Testis (tissue), 5 donors: Measurements from ENCODE around the gene RBM22. TPM values are rescaled to one million over a fixed set of nuclear protein-coding genes. Genes with fewer than 3 reads are reported as not detected.
"Not testable (repeated sequence)": the region's sequence is repeated elsewhere in the genome, so short reads cannot be mapped to it uniquely, and the experiment has no call there.

ENCODE experiments used
- DNase-seq: peaks from one replicate; pipeline ENCODE4 v3.0.0-alpha.2; 2019
- H3K27ac ChIP-seq, 2 donors: fragments of 200-600 bp; sonication (generic); one replicate each; pipeline ENCODE4 v1.5.1; 2019
- H3K27me3 ChIP-seq: fragments of 200-600 bp; sonication (generic); one replicate; pipeline ENCODE4 v1.5.1; 2019
- H3K36me3 ChIP-seq: fragments of 200-600 bp; sonication (generic); one replicate; pipeline ENCODE4 v1.5.1; 2017; ENCODE audit warnings: low read depth; ENCODE audit errors: missing control alignments
- H3K4me1 ChIP-seq: fragments of 200-600 bp; sonication (generic); one replicate; pipeline ENCODE4 v1.5.1; 2019
- H3K4me3 ChIP-seq, 2 donors: fragments of 200-600 bp; sonication (generic); one replicate each; pipeline ENCODE4 v1.5.1; 2017 to 2019
- H3K9me3 ChIP-seq: fragments of 200-600 bp; sonication (generic); one replicate; pipeline ENCODE4 v1.5.1; 2017
- CTCF ChIP-seq, 3 experiments: fragments of 450-650 bp in 2 of 3; fragments of 200-600 bp in 1 of 3; sonication (generic) in 1 of 3; IDR thresholded peaks; one replicate each; pipeline ENCODE4 v1.5.1; 2016 to 2019; ENCODE audit warnings: antibody characterized with exemption in 3 of 3, mild to moderate bottlenecking in 2 of 3, moderate library complexity in 1 of 3
- POLR2A ChIP-seq: fragments of 450-650 bp; IDR thresholded peaks from one replicate; pipeline ENCODE4 v1.6.1; 2017; ENCODE audit warnings: antibody characterized with exemption, mild to moderate bottlenecking, moderate library complexity
- WGBS, 2 donors: methylation state at CpG; one replicate each; pipeline ENCODE4 v1.1.5; 2018; 5-methylcytosine and 5-hydroxymethylcytosine counted together
- intact Hi-C: fragments of 100-400 bp; cut with DNase I; formaldehyde crosslinking; loops from one replicate; pipeline ENCODE4 v1.15.1; 2023; ENCODE audit warnings: low total_unique reads
- long read RNA-seq, 2 donors: transcript quantifications; one replicate each; lab custom pipeline, GENCODE V29; 2026
- polyA plus RNA-seq: library from polyadenylated mRNA; stranded (reverse); fragments of 350-450 nt; fragmentation: Illumina TruSeq; extraction: RNeasy Lipid Tissue Mini Kit (QIAGEN cat#74804); gene quantifications from one replicate; pipeline ENCODE4 v1.2.3, GENCODE V29; 2014; ENCODE audit warnings: low read depth, low replicate concordance; ENCODE audit not compliant: insufficient read depth
- total RNA-seq, 2 donors: library from RNA; depleted of rRNA; stranded (reverse); fragments of >200 nt; gene quantifications; one replicate each; pipeline ENCODE4 v1.2.3, GENCODE V29; 2016

RBM22 gene
- total RNA-seq (10 to 100 TPM; 37.7 to 40.1 TPM), polyA plus RNA-seq (38.5 TPM)
- long read RNA-seq, donor 1, transcript RBM22-201 (11 exons, 2,342 nt): major isoform, 11 of 16 reads
- long read RNA-seq, donor 1, partial matches to known transcripts: 0 of 16 reads
- long read RNA-seq, donor 1, other reads (novel, unspliced or antisense): 0 of 16 reads
- long read RNA-seq, donor 2, partial matches to known transcripts: 16 of 25 reads
- long read RNA-seq, donor 2, other reads (novel, unspliced or antisense): 0 of 25 reads

DNA sequence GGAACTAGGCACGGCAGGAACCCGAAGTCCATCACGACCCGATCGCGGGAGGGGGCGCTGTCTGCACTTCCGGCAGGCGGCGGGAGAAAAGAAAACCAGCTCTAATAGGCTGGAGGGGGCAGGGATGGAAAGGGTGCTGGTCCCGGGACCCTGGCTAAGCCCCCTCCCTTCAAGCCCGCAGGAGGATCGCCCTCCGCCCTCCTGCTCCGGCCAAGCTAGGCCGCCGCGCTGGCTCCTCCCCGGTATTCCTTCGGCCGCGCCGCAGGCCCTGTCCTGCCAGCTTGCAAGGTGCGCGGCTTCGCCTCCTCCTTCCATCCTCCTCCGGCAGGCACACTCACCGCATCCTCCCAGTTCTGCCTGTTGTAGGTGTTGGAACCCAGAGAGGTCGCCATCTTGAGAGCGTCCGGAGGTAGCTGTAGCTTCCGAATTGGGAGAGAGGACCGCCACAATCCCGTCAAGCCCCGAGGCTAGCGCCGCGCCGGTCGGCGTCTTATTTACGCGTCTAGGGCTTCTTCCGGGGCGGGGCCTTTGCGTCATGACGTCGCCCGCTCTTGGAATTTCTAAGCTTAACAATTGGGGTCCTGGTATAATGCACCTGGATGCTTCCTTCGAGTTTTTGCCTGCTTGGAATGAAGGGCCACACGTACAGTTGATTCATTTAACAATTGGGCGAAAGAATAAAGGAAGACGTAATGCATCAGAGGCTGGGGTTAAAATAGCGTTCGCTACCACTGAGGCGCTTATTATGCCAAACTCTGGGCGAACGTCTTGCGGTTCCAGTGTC is at the start of gene RBM22:
Gene RBM22, minus strand, starts transcription at position 469 of the 784 bp plus-strand sequence. Its CDS starts 77 bp downstream, at position 392.
- H3K27ac ChIP-seq: peak within 1 kb of the TSS; percentile 97 to 98
- no peaks in the 10 kb centered on the region for H3K9me3 ChIP-seq
- peak; percentile 35 for TF ChIP-seq POLR2A
- TF ChIP-seq CTCF (IDR thresholded peaks at IDR 0.05): peak; percentile 44 to 51 (median 49)
- 0 to 1% methylated on average over 55 to 59 of the region's 59 CpGs for WGBS, 2 donors
- intact Hi-C loops: no loop called here
- peak; percentile 97 for DNase-seq
- H3K36me3 ChIP-seq: no peaks in the 10 kb centered on the region
- peak within 1 kb of the TSS; percentile 98 to 99 for H3K4me3 ChIP-seq
- no peaks in the 10 kb centered on the region for H3K27me3 ChIP-seq
- no peaks in the 10 kb centered on the region for H3K4me1 ChIP-seq

GRCh38 chr5:150750469-150750868 is 49.6 kb upstream of the RBM22 start:
- intact Hi-C loops: no loop called here
- H3K4me3 ChIP-seq: no peak overlapping the region
- H3K9me3 ChIP-seq: no peaks in the 10 kb centered on the region
- WGBS, 2 donors: 71 to 84% methylated on average over 2 of the region's 2 CpGs
- no peaks in the 10 kb centered on the region for H3K27me3 ChIP-seq
- H3K27ac ChIP-seq: no peak overlapping the region
- no peak for DNase-seq
- H3K4me1 ChIP-seq: no peaks in the 10 kb centered on the region
- no peak for TF ChIP-seq POLR2A
- H3K36me3 ChIP-seq: no peaks in the 10 kb centered on the region

DNA sequence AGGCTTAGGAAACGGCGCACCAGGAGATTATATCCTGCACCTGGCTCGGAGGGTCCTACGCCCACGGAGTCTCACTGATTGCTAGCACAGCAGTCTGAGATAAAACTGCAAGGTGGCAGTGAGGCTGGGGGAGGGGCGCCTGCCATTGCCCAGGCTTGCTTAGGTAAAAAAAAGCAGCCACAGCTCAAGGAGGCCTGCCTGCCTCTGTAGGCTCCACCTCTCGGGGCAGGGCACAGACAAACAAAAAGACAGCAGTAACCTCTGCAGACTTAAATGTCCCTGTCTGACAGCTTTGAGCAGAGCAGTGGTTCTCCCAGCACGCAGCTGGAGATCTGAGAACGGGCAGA is 42.3 kb upstream of the RBM22 start:
- intact Hi-C loops, H3K36me3 ChIP-seq, H3K4me1 ChIP-seq, H3K27me3 ChIP-seq, DNase-seq, H3K4me3 ChIP-seq, H3K9me3 ChIP-seq: not testable (repeated sequence)
- H3K27ac ChIP-seq: peak overlapping the region; percentile 44 to 61
- WGBS, 2 donors: 85 to 96% methylated on average over 4 to 9 of the region's 9 CpGs

GRCh38 chr5:150742455-150743141 is 41.7 kb upstream of the RBM22 start:
- H3K4me3 ChIP-seq, H3K9me3 ChIP-seq, intact Hi-C loops, H3K27me3 ChIP-seq, DNase-seq, H3K36me3 ChIP-seq: not testable (repeated sequence)
- WGBS, 2 donors: 76 to 80% methylated on average over 16 to 18 of the region's 18 CpGs
- Histone ChIP-seq H3K27ac (peak overlapping the region; percentile 55 to 61), H3K4me1 (peaks cover 10% of the 10 kb centered on the region)

DNA sequence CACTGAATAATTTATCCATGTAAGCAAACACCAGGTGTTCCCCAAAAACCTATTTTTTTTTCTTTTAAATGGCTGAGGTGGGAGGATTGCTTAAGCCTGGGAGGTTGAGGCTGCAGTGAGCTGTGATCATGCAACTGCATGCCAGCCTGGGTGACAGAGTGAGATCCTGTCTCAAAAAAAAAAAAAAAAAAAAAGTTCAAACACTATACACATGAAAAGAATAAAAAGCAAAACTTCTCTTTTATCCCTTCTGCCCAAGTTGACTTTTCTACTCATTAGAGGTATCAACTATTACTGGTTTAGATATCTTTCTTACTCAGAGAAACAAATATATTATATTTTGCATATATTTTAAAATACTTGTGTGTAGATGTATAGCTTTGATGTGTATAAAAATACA is 40.1 kb upstream of the RBM22 start:
- no peak overlapping the region for H3K4me3 ChIP-seq

More for the DNA sequence above, 40.1 kb upstream of the RBM22 start:
- DNase-seq: no peak
- H3K36me3 ChIP-seq: no peaks in the 10 kb centered on the region
- no peaks in the 10 kb centered on the region for H3K27me3 ChIP-seq
- H3K9me3 ChIP-seq: no peaks in the 10 kb centered on the region
- intact Hi-C loops: no loop called here
- H3K27ac ChIP-seq: no peak overlapping the region
- TF ChIP-seq CTCF (IDR thresholded peaks at IDR 0.05) (no peak), POLR2A (no peak)
- peaks cover 10% of the 10 kb centered on the region for H3K4me1 ChIP-seq
